NCI-H1417 treated with DMSO at 0.1 percent for 48 hours (cell line): ENCODE measurements around the gene LUZP1.
"Not testable (repeated sequence)": the region's sequence is repeated elsewhere in the genome, so short reads cannot be mapped to it uniquely, and the experiment has no call there.

Experiments
- DNase-seq: peaks from one replicate; lab custom pipeline; 2025; lab: John Stamatoyannopoulos, UW

Gene LUZP1

GRCh38 chr1:23188936-23189452, 20.3 kb upstream of the LUZP1 start:
- not testable (repeated sequence) for DNase-seq

- DNase-seq: no peak
Observed at GRCh38 chr1:23188434-23188884, 19.8 kb upstream of the LUZP1 start.

GRCh38 chr1:23187637-23188036, 19.0 kb upstream of the LUZP1 start:
- DNase-seq: no peak

GRCh38 chr1:23185381-23185780, 16.7 kb upstream of the LUZP1 start:
- DNase-seq: no peak

GRCh38 chr1:23184212-23184934, 15.7 kb upstream of the LUZP1 start:
- DNase-seq: no peak

- no peak for DNase-seq
Observed at GRCh38 chr1:23179862-23180261, 11.2 kb upstream of the LUZP1 start.

GRCh38 chr1:23178950-23179349, 10.3 kb upstream of the LUZP1 start:
- no peak for DNase-seq

GRCh38 chr1:23178414-23178813, 9.8 kb upstream of the LUZP1 start:
- no peak for DNase-seq

- no peak for DNase-seq
Observed at GRCh38 chr1:23177438-23178380, 9.1 kb upstream of the LUZP1 start.

GRCh38 chr1:23177031-23177430, 8.4 kb upstream of the LUZP1 start:
- DNase-seq: no peak

- no peak for DNase-seq
Observed at GRCh38 chr1:23174426-23175110, 5.9 kb upstream of the LUZP1 start.

- DNase-seq: no peak
Observed at GRCh38 chr1:23171181-23171755, 2.6 kb upstream of the LUZP1 start.

GRCh38 chr1:23169727-23170335, 1.2 kb upstream of the LUZP1 start:
- DNase-seq: no peak

GRCh38 chr1:23169195-23169575, 529 bp upstream of the LUZP1 start:
- no peak for DNase-seq

GRCh38 chr1:23168079-23168444, 594 bp downstream of the LUZP1 start:
- no peak for DNase-seq

GRCh38 chr1:23167353-23168078, 1.1 kb downstream of the LUZP1 start:
- DNase-seq: no peak

- DNase-seq: no peak
Observed at GRCh38 chr1:23166854-23167253, 1.8 kb downstream of the LUZP1 start.

- DNase-seq: no peak
Observed at GRCh38 chr1:23163395-23163794, 5.3 kb downstream of the LUZP1 start.

- DNase-seq: no peak
Observed at GRCh38 chr1:23159963-23160877, 8.4 kb downstream of the LUZP1 start.

- DNase-seq: no peak
Observed at GRCh38 chr1:23156940-23157339, 11.7 kb downstream of the LUZP1 start.
